Amniotic stem cell (primary cell): Measurements from ENCODE around the gene ZDHHC12.
"Not testable (repeated sequence)": the region's sequence is repeated elsewhere in the genome, so short reads cannot be mapped to it uniquely, and the experiment has no call there.

Experiments used
- DNase-seq: peaks from one replicate; lab custom pipeline; 2025; lab: John Stamatoyannopoulos, UW

Gene ZDHHC12

GRCh38 chr9:128707446-128707845 is 16.5 kb downstream of the ZDHHC12 start:
- DNase-seq: no peak

- no peak for DNase-seq
Observed at GRCh38 chr9:128706671-128707381, 17.1 kb downstream of the ZDHHC12 start.

GRCh38 chr9:128706045-128706444 is 17.9 kb downstream of the ZDHHC12 start:
- DNase-seq: no peak

GRCh38 chr9:128705051-128705965 is 18.6 kb downstream of the ZDHHC12 start:
- no peak for DNase-seq

GRCh38 chr9:128704356-128704670 is 19.6 kb downstream of the ZDHHC12 start:
- DNase-seq: no peak

- DNase-seq: no peak
Observed at GRCh38 chr9:128703616-128704355, 20.1 kb downstream of the ZDHHC12 start.

GRCh38 chr9:128702949-128703615 is 20.8 kb downstream of the ZDHHC12 start:
- DNase-seq: no peak

- peak; percentile 79 for DNase-seq
Observed at GRCh38 chr9:128702445-128702948, 21.4 kb downstream of the ZDHHC12 start, which contains the start of gene PKN3. Gene PKN3, plus strand, starts transcription at chr9:128702503. Its CDS starts 413 bp downstream, at chr9:128702916.

- no peak for DNase-seq
Observed at GRCh38 chr9:128701227-128701854, 22.6 kb downstream of the ZDHHC12 start.

GRCh38 chr9:128699096-128699795 is 24.7 kb downstream of the ZDHHC12 start:
- not testable (repeated sequence) for DNase-seq

- DNase-seq: no peak
Observed at GRCh38 chr9:128696923-128697707, 26.8 kb downstream of the ZDHHC12 start.

- no peak for DNase-seq
Observed at GRCh38 chr9:128694344-128694743, 29.6 kb downstream of the ZDHHC12 start.

GRCh38 chr9:128693738-128694137 is 30.2 kb downstream of the ZDHHC12 start:
- DNase-seq: not testable (repeated sequence)

GRCh38 chr9:128690684-128691034 is 33.3 kb downstream of the ZDHHC12 start:
- no peak for DNase-seq

- DNase-seq: no peak
Observed at GRCh38 chr9:128689820-128690683, 33.9 kb downstream of the ZDHHC12 start.

- DNase-seq: no peak
Observed at GRCh38 chr9:128689293-128689774, 34.6 kb downstream of the ZDHHC12 start.

GRCh38 chr9:128688501-128689292 is 35.2 kb downstream of the ZDHHC12 start, which contains the start of gene SET:
Gene SET, plus strand, starts transcription at chr9:128689222. Its CDS starts 361 bp downstream, at chr9:128689583.
- DNase-seq: peak; percentile 76

GRCh38 chr9:128687453-128687852 is 36.5 kb downstream of the ZDHHC12 start:
- DNase-seq: no peak
